ENCODE data around the gene LMF1.
"Not testable (repeated sequence)": the region's sequence is repeated elsewhere in the genome, so short reads cannot be mapped to it uniquely, and the experiment has no call there.

LMF1 gene

DNA sequence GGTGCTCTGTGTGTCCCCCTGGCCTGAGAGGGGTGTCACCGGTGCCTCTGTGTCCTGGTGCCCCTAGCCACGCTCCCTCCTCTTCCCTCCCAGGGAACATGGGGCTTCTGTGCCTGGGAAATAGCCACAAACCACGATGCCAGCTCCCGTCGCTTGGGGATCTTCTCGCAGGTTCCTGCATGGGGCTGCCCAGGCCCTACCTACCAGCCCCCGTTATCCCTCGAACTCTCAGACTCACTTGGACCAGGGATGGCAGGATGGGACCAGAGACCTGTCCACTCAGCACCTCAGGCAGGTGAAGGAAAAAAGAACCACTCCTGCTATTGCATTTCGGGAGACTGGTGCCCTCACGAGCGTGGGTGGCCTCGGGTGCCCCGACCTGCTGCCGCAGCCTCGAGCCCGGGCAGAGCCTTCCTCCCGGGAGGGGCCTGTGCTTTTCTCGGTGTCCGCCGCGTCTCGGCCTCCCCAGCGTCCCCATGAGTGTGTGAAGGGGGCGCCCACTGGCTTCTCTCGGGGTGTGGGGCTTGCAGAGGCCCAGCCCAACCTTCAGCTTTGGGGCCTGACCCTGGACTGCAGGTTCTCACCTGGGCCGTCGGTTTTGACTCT lies 129.2 kb downstream of the LMF1 start:
- no peak for DNase-seq

DNA sequence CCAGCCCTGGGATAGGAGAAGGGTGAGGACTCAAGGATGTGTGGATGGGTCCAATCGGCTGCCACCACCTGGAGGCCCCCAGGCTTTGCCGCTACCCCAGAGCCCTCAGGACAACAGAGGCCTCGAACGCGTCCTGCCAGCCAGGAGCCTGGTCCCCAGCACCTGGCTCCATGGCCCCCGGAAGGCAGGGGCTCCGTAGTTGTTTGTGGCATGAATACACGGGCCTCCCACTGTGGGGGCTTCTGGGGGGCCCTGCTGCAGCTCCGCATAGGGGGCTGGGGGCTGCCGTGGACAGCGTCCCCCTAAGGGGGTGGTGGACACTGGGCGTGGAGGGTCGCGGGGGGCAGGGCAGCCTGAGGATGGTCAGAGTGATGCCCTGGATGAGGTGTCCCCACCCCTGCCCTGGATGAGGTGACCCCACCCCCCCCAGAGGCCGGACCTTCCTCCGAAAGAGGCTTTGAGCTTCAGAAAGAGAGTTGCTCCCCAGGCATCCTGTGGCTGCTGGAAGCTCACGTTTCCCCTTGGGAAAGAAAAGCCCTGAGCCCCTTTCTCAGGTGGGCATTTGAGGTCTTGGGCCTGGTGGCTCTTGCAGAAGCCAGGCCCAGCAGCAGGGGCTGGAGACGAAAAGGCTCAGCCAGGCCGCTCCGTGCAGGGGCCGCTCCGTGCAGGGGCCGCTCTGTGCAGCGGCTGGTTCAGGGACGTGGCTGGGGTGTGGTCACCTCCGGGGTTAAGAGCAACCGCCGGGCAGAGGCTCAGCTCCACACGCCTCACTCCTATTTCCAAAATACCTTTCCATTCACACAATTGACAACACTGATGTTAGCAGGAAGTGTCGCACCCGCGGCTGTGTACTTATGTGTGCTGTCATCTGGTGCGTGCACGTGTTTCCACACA lies 130.0 kb downstream of the LMF1 start:
- no peak for DNase-seq

DNA sequence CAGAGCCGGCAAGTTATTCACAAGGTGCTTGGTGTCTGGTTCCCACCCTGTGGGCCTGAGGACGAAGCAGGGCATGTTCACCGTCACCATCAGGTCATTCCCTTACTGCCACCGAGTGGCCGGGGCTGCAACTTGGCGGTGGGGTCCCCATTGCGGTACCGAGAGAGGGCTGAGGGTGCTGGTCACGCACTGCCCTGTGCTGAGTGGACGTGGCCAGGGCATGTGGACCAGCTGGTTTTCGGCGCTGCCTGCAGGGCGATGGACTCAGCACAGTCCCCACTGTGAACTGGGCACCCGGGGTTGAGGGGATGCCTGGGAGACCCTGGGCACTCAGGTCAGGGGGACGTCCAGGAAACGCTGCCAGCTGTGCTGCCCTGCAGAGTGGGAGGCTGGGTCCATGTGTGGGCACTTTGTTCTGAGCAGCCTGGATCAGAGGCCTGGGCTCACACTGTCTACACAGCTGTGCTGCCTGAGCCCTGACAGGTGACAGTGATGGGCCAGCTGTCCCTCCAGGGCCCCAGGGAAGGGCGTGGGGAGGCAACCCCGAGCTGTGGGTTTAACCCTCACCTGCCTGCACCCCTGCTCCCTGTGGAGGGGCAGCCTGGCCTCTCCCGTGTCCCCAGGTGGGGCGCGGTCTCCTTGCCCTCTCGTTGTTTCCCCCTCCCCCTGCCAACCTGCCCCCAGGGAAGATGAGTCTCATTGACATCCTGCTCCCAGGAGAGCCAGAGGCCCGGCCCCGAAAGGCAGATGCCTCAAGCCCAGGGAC lies 131.0 kb downstream of the LMF1 start:
- DNase-seq, result no peak

DNA sequence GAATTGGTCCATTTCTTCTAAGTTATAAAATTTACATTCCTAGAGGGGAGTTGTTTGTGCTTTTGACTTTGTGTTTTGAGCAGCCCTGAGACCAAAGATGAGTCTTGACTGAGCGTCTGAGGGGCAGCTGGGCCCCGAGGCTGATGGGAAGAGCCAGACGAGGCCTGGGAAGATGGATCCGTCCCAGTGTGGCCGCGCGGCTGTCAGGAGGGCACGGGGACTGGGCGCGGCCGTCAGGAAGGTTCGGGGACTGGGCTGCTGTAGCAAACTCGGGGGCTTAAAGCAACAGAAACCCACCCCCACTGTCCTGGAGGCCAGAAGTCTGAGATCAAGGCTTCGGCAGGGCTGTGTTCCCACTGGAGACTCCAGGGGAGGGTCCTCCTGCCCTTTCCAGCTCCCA lies 132.0 kb downstream of the LMF1 start:
- no peak for DNase-seq

DNA sequence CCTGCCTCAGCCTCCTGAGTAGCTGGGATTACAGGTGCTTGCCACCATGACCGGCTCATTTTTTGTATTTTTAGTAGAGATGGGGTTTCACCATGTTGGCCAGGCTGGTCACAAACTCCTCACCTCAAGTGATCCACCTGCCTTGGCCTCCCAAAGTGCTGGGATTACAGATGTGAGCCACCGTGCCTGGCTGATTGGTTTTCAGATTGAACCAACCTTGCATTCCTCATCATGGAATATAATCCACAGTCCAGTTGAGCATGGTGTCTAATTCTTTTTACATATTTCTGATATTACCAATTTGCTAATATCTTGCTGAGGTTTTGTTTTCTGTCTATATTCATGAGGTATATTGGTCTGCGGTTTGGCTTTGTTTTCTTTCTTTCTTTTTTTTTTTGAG lies 134.0 kb downstream of the LMF1 start:
- not testable (repeated sequence) for DNase-seq

DNA sequence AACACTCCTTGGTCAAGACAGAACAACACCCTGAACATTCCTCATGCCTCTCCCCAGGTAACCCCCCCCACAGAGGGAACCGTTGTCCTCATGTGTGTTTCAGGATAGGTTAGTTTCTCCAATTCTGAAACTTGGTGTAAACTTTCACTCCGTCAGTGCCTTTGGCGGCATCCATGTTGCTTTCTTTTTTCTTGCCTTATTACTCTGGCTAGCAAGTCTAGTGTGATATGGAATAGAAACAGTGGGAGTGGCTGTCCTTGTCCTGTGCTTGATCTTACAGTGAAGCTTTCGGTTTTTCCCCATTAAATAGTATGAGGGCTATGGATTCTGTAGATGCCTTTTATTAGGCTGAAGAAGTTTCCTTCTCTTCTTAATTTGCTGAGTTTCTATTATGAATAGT lies 134.6 kb downstream of the LMF1 start:
- DNase-seq, result no peak

DNA sequence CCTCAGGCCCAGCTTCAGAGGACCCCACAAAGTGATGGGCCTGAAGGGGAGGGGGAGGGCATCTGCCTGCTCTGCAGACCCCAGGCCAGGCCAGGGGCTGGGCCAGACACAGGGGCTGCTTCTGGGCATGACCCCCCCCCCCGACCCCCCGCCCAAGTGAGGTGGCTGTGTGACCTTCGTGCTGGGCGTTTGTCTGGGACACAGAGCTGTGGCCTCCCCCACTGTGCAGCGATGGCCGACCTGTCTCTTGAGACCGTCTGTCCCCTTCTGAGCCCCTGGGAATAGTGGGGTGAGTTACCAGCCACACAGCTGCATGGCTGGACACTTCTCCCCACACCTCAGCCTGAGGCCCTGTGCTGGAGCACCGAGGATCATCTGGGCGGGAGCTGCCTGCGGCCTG lies 135.4 kb downstream of the LMF1 start:
- no peak for DNase-seq

DNA sequence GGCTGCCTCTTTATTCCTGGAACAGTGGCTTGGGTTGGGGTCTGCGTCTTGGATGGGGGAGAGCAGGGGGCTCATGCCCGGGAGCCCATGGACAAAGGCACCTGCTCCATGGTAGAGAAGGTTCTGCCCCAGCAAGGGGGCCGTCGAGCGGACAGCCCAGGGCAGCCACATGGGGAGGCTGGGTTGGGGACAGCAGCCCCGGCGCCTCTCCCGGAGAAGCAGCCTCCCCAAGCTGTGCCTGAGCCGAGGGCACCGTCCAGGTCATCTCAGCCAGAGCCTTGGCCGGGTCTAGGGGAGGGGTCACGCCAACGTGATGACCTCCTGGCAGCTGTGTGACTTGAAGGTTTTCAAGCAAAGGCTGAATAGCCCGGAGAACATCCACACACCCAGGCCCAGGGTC lies 137.4 kb downstream of the LMF1 start:
- no peak for DNase-seq

DNA sequence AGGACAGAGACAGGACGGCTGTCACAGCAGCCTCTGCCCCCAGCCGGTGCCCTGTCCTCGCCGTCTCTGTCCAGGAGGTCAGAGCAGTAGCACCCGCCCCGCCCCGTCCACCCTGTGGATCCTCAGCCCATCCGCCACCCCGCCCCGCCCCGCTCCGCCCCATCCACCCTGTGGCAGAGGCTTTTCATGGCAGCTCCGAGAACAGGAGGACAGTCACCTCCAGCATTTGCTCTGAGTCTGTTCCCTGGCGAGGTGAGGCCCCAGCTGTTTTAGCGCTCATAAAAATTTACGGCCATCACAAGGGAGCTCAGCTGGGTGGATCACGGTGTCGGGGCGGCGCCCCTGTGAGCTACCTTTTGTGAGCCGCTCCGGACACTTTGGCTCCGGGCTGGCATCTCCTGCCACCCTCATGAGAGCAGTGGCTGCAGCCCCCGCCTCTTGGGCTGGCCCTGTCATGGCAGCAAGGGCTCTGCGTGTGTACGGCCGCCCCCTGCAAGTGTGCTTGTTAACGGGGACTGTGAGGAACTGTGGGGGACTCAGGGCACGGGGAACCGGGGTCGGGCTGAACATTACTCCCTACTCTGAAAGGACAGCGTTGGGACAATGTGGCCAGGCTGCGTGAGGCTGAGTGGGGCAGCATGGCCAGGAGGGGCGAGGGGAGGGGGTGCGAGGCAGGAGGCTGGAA lies 138.0 kb downstream of the LMF1 start:
- DNase-seq, result no peak

DNA sequence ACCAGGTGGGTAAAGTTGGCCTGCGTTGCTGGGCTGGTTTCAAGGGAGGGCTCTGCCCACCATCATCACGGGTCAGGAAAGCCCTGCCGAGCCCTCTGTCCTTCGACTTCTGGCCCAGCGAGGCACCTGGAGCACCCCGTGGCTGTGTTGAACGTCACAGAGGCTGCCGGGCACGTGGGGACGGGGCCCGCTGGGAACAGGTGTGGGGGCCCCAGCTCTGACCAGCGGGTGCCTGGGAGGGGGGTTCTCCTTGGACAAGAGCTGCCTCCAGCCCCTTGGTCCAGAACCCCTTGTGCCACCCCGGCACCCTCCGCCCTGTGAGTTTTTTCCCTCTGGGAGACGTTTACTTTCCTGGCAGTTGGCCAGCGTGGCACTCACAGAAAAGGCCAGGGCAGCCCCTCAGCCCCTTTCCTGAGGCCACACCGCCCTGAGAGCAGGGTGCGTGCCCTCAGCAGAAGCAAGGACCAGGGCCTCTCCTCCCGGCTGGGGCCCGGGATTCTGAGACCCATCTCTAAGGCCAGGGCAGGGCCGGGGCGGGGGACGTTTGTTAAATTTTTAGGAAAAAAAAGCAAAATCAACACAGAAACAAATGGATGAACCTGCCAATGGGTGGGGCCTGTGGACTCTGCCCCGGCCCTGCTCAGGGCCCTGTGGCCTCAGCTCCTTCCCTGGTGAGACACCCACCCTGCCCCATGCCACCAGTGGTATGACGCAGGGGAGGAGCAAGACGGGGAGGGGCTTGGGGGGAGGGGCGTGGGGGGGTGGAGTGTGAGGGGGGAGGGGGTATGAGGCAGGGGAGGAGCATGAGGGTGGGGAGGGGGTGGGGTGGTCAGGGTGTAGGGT lies 139.0 kb downstream of the LMF1 start:
- DNase-seq, result no peak

DNA sequence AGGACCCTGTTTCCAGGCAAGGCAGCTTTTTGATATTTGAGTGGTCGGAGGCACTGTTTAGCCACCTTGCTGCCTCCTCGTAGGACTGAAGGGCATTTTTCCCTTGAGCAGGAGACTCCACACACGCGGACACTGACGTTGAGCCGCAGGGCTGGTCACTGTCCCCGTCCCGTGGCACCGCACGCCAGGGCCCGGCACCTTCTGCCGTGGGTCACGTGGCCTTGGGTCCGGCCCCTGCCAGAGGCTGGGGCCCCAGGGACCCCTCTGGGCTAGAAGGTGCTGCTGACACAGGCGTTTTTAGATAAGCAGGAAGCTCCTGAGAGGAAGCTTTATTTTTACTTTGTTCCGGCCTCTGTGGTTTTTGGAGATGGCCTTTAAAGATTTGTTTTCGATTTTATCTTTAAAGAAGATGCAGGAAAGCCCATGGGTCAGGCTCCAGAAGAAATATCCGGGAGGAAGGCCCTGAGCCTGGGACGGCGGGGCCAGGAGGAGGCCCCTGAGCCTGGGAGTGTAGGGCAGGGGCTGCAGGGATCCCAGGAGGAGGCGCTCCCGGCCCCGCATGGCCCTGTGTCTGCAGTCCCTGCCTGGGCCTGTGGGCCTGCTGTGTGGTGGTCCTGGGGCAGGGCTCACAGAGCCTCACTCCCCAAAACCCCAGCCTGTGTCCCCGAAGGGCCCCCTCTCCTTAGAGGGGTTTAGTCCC lies 139.8 kb downstream of the LMF1 start:
- no peak for DNase-seq

DNA sequence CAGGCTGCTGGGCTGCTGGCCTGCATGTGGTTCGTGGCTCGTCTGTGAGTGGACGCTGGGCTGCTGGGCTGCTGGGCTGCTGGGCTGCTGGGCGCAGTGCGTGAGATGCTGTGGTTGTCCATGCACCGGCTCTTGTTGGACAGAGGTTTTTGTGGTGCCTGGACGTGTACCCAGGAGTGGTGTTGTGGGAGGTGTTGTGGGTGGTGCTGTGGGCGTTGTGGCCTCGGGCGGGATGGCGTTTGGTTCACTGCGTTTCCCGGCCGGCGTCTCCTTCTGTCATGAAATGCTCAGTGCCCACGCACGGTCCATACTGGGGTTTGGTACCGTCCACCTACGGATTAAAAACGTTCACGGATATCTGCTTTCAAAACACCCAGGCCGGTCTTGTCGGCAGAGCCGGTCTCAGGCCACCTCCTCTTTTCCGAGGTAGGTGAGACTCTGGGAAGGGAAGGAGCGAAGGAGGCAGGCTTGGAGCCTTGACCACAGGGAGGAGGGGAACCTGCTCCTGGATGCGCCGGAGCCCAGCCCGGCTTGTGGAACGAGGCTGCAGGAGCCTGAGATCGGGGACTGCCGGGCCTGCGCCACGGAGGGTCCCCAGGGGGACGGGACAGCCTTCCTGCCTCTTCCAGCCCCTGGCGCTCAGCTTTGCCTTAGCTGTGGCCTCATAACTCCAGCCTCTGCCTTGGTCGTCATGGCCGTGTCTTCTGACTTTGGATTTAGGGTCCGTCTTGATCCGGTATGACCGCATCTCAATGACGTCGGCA lies 140.5 kb downstream of the LMF1 start:
- DNase-seq, result no peak

DNA sequence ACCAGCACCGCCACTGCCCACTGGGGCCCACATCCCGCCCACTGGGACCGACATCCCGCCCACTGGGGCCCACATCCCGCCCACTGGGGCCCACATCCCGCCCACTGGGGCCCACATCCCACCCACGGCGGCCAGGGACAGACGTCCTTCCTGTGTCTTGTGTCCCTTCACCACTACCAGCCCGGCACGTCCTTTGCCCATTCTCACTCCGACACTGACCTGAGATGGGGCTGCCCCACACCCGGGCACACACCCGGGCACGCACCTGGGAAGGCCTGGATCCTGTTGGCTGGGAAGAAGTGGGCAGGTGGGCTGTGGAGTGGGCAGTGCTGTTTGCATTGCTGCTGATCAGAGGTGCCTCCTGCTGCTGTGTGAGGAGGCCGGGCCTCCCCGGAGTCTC lies 141.9 kb downstream of the LMF1 start:
- DNase-seq, result no peak

DNA sequence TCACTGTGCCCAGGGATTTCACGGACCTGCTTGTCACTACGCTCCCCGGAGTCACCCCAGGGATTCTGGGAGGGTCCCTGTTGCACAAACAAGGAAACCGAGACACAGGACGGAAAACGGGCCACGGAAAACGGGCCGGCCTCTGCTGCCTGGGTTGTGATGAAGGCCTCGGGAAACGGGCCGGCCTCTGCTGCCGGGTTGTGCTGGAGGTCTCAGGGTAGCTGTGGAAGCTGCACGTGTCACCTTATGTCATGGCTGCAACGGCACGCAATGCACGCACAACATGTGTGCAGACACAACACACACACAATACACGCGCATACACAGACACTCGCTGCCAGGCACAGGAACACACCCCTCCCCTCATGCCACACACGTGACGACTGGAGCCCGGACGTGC lies 143.3 kb downstream of the LMF1 start:
- DNase-seq, result no peak

DNA sequence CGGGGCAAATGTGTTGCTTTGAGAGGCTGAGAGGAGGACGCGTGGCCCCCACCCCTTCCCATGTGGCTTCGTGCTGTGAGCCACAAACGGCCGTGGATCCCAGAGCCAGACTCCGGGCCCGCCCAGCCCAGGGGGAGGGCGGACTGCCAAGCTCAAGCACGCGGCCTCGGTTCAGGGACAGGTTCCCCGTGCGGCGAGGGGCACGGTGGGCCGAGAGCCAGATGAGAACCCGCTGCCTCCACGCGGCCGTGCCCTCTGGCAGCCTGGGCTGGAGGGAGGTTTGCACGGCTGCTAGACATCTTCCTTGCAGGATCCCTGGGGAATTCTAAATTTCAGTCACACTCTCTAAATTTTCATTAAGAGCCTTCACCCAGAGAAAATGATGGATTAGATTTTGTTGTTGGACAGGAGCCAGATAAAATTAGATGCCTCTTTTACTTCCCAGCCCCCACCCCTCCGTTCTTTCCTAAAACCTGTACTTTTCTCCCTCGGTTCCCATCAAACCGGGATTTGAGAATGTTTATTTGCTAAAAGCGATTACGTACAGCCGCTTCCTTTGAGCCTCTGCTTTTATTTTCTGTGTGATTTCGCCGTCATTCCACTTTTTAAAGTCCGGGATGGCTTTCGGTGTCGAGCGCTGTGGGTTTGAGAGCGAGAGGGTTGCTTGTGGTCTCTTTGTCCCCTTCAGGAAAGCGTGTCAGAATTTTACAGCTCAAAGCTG lies 145.3 kb downstream of the LMF1 start:
- no peak for DNase-seq

DNA sequence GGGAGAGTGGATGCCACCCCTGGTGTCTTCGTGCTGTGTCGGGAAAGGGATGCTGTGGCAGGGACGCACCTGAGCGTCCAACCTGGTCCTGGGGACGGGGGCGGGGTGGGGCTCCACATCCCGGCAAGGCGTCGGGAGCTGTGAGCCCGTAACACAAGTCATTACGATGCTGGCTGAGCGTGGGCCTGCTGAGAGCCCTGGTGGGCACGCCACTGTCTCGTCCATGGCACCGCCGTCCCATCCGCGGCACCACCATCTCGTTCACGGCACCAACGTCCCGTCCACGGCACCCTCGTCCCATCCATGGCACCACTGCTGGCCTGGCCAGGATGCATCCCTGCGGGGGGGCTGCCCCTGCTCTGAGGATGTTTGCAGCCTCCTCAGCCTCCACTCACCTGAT lies 146.2 kb downstream of the LMF1 start:
- no peak for DNase-seq

DNA sequence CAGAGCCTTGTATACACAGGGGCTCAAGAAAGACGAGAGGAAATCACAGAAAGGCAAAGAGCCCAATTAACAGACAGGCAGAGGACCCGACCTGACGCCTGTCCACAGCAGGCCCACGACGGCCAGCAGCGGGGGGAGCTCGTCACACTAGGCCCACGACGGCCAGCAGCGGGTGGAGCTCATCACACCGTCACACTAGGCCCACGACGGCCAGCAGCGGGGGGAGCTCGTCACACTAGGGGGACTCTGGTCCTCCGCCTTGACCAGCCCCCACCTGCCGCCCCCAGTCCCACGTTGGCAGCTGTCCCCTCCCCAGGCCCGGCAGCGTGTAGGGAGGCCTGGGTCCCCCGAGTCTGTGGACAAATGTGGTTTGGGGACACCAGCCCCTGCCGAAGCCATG lies 146.6 kb downstream of the LMF1 start:
- DNase-seq, result no peak

DNA sequence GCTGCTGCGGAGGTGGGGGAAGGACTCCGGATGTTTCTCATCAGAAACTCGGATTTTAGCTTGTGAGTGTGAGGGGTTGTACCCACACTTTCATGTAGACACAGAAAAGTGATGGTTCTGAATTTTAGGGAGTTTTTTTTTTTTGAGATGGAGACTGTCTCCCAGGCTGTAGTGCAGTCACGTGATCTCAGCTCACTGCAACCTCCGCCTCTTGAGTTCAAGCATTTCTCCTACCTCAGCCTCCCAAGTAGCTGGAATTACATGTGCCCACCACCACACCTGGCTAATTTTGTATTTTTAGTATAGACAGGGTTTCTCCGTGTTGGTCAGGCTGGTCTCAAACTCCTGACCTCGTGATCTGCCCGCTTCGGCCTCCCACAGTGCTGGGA lies 147.9 kb downstream of the LMF1 start:
- DNase-seq, result no peak

DNA sequence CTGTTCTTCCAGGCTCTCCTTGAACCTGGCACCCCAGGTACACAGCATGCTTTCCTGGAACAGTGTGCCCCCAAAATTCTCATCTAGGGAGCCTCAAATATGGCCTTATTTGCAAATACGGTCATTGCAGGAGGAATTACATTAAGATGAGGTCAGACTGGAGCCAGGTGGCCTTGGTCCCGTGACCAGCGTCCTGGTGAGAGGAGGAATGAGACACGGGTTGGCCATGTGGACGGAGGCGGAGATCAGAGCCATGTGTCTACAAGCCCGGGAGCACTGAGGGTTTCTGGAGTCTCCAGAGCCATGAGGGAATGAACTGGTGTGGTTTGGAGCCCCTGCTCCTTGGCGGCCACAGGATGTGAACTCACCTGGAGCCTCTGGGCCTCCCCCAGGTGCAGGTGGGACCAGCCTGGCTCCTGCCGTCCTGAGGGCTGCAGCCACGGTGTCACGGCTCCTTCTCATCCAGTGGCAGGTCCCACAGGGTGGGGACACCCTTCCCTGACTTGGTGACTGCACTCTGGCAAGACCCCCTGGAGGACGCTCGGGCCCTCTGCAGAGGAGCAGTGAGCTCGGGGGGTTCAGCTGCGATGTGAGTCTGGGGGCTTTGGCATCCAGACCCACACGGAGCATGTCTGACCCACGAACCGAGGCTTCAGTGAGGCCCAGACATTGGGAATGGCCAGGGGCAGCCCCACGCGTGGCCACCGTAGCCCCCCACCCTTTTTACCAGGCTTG lies 148.4 kb downstream of the LMF1 start:
- DNase-seq, result no peak

DNA sequence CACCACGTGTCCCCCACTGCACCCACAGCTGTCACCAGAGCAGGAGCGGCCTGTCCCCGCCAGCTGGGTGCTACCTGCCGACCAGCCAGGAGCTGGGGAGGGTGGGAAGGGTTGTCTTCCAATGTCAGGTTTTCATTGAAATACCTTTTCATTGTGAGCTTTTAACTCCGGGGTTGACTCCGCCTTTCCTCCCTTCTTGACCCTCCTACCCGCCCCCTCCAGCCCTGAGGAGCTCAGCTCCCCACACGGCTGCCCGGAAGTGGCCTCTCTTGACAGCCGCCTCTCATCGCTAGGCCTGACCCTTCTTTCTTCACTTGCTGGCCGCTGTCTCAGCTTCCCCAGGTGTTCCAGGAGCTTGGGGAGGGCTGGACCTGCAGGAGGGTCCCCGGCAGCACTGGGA lies 149.0 kb downstream of the LMF1 start:
- no peak for DNase-seq
